GM18951 (cell line): ENCODE results near the gene BIN1.

ENCODE experiments used
- POLR2A ChIP-seq: IDR thresholded peaks from 4 replicates; pipeline ENCODE4 v1.6.1; 2011; ENCODE audit warnings: mild to moderate bottlenecking; ENCODE audit not compliant: insufficient read length, insufficient read depth; ENCODE audit errors: extremely low read depth
- in situ Hi-C: fragments of 300-500 bp; cut with MboI; formaldehyde crosslinking; loops from one replicate; pipeline ENCODE4 v1.12.0; 2022; ENCODE audit warnings: low sequenced_read_pairs, mixed read lengths, inconsistent platforms; ENCODE audit not compliant: unreplicated experiment

The BIN1 gene

DNA sequence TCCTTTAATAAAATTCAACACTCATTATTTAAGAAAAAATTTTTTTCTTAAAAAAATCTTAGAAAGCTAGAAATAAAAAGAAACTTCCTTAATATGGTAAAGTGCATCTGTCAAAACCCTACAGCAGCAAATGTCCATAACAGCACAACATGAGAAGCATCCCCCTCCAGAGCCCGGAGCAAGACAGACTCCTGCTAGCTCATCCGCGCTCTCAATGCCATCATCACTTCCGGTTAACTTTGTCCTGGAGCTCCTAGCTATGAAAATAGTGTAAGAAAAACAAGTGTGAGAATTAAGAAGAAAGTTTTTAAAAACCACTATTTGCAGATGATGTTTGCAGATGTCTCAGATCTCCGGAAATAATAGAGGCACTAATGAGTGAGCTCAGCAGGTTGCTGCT lies 105.2 kb downstream of the BIN1 start:
- in situ Hi-C loops: no loop called here
- no peak for TF ChIP-seq POLR2A

DNA sequence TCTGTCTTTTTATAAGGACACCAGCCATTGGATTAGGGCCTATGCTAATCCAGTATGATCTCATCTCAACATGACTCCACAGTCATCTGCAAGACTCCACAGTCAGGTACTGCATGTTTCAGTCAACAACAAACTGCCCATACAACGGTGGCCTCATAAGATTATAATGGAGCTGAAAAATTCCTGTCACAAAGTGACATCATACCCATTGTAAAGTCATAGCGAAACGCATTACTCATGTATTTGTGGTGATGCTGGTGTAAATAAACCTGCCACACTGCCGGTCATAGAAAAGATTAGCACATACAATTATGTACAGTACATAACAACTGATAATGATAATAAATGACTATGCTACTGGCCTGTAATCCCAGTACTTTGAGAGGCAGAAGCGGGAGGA lies 106.0 kb downstream of the BIN1 start:
- in situ Hi-C loops: no loop called here
- TF ChIP-seq POLR2A: no peak

DNA sequence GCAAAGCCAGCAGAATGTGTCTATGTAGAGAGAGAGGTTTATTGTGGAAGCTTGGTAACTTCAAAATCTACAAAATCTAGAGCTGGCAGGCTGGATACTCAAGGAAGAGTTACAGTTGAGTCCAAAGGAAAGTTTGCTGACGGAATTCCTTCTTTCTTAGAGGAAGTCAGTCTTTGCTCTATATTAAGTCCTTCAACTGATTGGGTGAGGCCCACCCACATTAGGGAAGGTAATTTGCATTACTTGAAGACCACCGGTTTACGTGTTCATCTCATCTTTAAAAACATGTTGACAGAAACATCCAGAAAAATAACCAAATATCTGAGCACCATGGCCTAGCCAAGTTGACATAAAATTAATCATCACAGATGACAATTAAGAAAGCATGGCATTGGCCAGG lies 106.8 kb downstream of the BIN1 start:
- TF ChIP-seq POLR2A: no peak
- in situ Hi-C loops: no loop called here

DNA sequence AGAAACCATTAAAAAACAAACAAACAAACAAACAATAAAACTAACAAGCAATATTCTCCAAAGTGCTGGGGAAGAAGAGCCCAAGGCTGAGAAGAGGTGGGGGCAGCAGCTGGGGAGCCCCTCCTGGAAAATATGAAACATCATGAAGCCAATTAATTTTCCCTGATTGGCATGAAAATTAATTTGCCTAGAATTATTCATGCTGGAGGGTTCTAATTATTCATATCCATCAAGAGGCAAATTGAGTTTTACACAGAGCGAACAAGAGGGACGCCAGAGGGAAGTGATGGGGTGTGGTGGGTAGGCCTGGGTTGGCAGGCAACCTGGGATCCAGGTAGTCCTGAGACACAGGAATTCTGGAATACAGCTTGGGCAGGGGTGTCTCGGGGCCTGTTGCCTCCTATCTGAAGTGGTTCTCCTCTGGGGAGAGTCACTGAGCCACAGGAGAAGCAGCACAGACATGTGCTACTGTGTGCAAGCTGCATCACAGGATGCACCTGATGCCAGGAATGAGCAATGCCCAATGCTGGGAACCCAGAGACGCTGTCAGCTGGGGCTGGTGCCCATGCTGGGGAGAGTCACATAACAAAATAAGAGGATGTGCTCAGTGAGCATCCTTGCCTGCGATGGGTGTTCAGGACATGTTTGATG lies 107.7 kb downstream of the BIN1 start:
- in situ Hi-C loops: no loop called here
- TF ChIP-seq POLR2A: no peak

DNA sequence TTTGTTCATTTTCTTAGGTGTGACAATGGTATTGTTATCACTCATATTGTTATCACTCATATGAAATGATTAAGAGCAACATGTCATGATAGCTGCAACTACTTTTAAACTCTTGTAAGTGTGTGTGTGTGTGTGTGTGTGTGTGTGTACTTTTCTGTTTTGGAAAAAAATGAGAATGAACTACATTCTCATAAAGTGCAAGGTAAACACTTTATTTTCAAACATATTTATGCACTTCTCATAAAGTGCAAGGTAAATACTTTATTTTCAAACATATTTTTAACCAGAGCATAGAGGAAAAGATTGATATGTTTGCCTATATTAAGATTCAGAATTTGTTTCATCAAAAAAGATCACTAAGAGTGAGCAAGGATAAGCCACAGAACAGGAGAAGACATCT lies 108.5 kb downstream of the BIN1 start:
- in situ Hi-C loops: no loop called here
- no peak for TF ChIP-seq POLR2A
